ENCODE data around the gene EYS.

EYS gene

DNA sequence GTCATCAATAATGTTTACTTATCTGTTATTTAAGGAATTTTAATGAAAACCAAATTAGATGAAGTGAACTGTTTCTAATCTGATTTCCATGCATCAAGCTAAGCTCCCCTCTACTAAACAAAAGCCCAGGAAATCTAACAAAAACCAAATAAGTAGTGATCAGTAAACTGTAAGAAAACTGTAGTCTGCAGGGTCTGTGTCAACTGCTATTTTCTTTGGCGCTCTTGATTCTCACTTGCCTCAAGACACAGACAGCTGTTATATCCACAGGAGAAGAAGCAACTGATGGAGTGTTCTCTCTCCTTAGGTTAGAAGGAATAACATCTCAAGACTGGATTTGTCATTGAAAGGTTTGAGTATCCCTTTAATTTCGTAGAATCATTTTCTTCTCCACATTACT lies 1777.9 kb downstream of the EYS start:
- Histone ChIP-seq H3K9me3 (ENCODE audit: control insufficient read depth, insufficient read depth, low read length) (no peaks in the 10 kb centered on the region), H4K20me1 (ENCODE audit: control insufficient read depth, insufficient read depth, low read depth, low read length) (no peaks in the 10 kb centered on the region), H3K79me2 (ENCODE audit: control insufficient read depth, low read length) (no peaks in the 10 kb centered on the region), H3K27me3 (ENCODE audit: control insufficient read depth, low read length) (no peaks in the 10 kb centered on the region), H3K36me3 (ENCODE audit: control insufficient read depth, low read length) (no peaks in the 10 kb centered on the region), H3K4me3 (ENCODE audit: low read length) (no peak overlapping the region), H3K9me2 (replicated peaks; ENCODE audit: control insufficient read depth, low read length) (no peaks in the 10 kb centered on the region), H3K27ac (ENCODE audit: low read depth, low read length) (no peak overlapping the region), H3F3A (ENCODE audit: control insufficient read depth, insufficient read depth) (no peaks in the 10 kb centered on the region), H3K4me2 (ENCODE audit: low read length) (no peak overlapping the region), H3K4me1 (ENCODE audit: control insufficient read depth, low read length) (no peaks in the 10 kb centered on the region)
- TF ChIP-seq, protein P1, sequence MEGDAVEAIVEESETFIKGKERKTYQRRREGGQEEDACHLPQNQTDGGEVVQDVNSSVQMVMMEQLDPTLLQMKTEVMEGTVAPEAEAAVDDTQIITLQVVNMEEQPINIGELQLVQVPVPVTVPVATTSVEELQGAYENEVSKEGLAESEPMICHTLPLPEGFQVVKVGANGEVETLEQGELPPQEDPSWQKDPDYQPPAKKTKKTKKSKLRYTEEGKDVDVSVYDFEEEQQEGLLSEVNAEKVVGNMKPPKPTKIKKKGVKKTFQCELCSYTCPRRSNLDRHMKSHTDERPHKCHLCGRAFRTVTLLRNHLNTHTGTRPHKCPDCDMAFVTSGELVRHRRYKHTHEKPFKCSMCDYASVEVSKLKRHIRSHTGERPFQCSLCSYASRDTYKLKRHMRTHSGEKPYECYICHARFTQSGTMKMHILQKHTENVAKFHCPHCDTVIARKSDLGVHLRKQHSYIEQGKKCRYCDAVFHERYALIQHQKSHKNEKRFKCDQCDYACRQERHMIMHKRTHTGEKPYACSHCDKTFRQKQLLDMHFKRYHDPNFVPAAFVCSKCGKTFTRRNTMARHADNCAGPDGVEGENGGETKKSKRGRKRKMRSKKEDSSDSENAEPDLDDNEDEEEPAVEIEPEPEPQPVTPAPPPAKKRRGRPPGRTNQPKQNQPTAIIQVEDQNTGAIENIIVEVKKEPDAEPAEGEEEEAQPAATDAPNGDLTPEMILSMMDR (IDR thresholded peaks at IDR 0.05; ENCODE audit: low read depth, low read length, poor library complexity, severe bottlenecking) = no peak
- no peak for TF ChIP-seq EZH2phosphoT487 (IDR thresholded peaks at IDR 0.05; ENCODE audit: borderline replicate concordance, low read length)

DNA sequence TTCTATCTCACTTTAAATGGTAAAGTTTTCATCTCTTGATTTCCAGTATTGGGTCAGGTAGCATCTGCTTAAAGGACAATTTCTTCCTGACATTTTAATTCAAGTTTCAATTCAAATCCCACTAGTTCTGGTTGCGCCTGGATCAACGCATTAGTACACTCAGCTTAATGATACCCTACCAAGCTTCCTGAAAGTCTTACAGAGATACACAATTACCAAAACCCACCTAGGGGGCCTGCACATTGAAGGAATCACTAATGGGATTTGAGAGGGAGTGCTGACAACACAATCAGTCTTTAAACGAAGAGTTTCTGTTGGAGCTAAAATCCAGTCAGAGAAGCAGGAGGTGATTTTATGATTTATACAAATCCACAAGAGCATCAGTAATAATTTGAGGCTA lies 1778.4 kb downstream of the EYS start:
- Histone ChIP-seq H3K4me2 (ENCODE audit: low read length) (no peak overlapping the region), H3K9me2 (replicated peaks; ENCODE audit: control insufficient read depth, low read length) (no peaks in the 10 kb centered on the region), H3K9me3 (ENCODE audit: control insufficient read depth, insufficient read depth, low read length) (no peaks in the 10 kb centered on the region), H3K4me3 (ENCODE audit: low read length) (no peak overlapping the region), H3K4me1 (ENCODE audit: control insufficient read depth, low read length) (no peaks in the 10 kb centered on the region), H4K20me1 (ENCODE audit: control insufficient read depth, insufficient read depth, low read depth, low read length) (no peaks in the 10 kb centered on the region), H3K79me2 (ENCODE audit: control insufficient read depth, low read length) (no peaks in the 10 kb centered on the region), H3F3A (ENCODE audit: control insufficient read depth, insufficient read depth) (no peaks in the 10 kb centered on the region), H3K27me3 (ENCODE audit: control insufficient read depth, low read length) (no peaks in the 10 kb centered on the region), H3K36me3 (ENCODE audit: control insufficient read depth, low read length) (no peaks in the 10 kb centered on the region), H3K27ac (ENCODE audit: low read depth, low read length) (no peak overlapping the region)
- TF ChIP-seq, protein P1 (IDR thresholded peaks at IDR 0.05; ENCODE audit: low read depth, low read length, poor library complexity, severe bottlenecking) = no peak
- TF ChIP-seq EZH2phosphoT487 (IDR thresholded peaks at IDR 0.05; ENCODE audit: borderline replicate concordance, low read length) = no peak

DNA sequence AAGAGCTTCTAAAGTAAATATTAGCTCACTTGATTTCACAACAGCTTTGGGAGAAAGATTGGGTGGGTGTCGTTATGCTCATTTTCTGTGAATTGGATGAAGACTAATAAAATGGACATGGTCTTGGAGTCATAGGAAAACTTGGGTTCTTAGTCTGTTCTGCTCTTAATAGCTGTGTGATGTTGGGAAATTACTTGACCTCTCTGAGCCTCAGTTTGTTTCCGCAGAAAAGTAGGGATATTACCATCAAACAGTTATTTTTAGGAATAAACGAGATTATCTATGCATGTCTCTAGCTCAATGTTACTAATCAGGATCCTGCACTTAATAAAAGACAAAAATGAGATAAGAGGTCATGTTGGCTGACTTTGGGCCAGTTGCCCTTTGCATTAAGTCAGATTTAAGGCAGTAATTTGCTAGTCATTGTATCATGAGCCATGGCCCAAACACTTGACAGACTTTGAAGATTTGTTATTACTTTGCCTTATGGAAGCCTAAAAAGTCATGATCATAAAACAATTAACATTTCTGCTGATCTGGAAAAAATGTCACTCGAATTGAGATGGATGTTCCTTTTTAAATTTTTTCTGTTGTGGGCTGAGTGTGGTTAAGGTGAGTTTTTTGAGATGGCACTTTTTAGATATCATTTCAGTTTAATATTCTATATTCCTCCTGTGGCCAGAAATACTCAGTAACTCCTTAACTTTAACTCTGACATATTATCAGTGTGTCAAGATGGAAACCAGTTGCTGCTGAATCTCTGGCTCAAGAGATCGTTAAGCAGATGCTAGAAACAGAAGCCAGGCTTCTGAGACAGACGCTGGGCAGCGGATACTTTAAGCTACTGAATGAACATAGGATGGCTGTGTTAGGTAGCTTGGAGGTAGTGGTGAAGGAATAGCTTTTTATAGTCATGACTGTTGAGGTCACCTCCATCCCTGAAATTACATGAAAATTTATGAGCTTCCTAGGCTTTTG lies 1779.8 kb downstream of the EYS start:
- no peak for TF ChIP-seq EZH2phosphoT487 (IDR thresholded peaks at IDR 0.05; ENCODE audit: borderline replicate concordance, low read length)
- TF ChIP-seq, protein P1 (IDR thresholded peaks at IDR 0.05; ENCODE audit: low read depth, low read length, poor library complexity, severe bottlenecking) = no peak
- Histone ChIP-seq H3K4me2 (ENCODE audit: low read length) (no peak overlapping the region), H3F3A (ENCODE audit: control insufficient read depth, insufficient read depth) (no peaks in the 10 kb centered on the region), H3K27ac (ENCODE audit: low read depth, low read length) (no peak overlapping the region), H3K27me3 (ENCODE audit: control insufficient read depth, low read length) (no peaks in the 10 kb centered on the region), H3K79me2 (ENCODE audit: control insufficient read depth, low read length) (no peaks in the 10 kb centered on the region), H3K9me2 (replicated peaks; ENCODE audit: control insufficient read depth, low read length) (no peaks in the 10 kb centered on the region), H3K4me3 (ENCODE audit: low read length) (no peak overlapping the region), H3K9me3 (ENCODE audit: control insufficient read depth, insufficient read depth, low read length) (no peaks in the 10 kb centered on the region), H3K36me3 (ENCODE audit: control insufficient read depth, low read length) (no peaks in the 10 kb centered on the region), H3K4me1 (ENCODE audit: control insufficient read depth, low read length) (no peaks in the 10 kb centered on the region), H4K20me1 (ENCODE audit: control insufficient read depth, insufficient read depth, low read depth, low read length) (no peaks in the 10 kb centered on the region)
